Astrocyte (in vitro differentiated cells and primary cell): Measurements from ENCODE around the gene DAP3.
"Not testable (repeated sequence)": the region's sequence is repeated elsewhere in the genome, so short reads cannot be mapped to it uniquely, and the experiment has no call there.

Source experiments
- CTCF ChIP-seq: IDR thresholded peaks from 2 replicates; pipeline ENCODE4 v1.5.1; 2011; ENCODE audit warnings: low read depth, mild to moderate bottlenecking, inconsistent platforms, low read length, moderate library complexity; ENCODE audit not compliant: insufficient read depth
- EZH2 ChIP-seq: IDR thresholded peaks from 2 replicates; pipeline ENCODE4 v1.6.1; 2012; ENCODE audit warnings: mild to moderate bottlenecking, low read length, inconsistent platforms; ENCODE audit not compliant: insufficient read depth

GRCh38 chr1:155718524-155719115 is 29.7 kb downstream of the DAP3 start:
- TF ChIP-seq CTCF, EZH2: not testable (repeated sequence)
